Measurements from ENCODE around the gene LRRC17. TPM values are rescaled to one million over a fixed set of nuclear protein-coding genes. Genes with fewer than 3 reads are reported as not detected.

The LRRC17 gene
- total and polyA plus RNA-seq, 2 donors (not counting 1 experiment from before 2014, with no cell fraction given), result 0.86 to 1.4 TPM

- no peaks in the 10 kb centered on the region for H3K36me3 ChIP-seq (replicated peaks in 1 of 2; ENCODE audit: control extremely low read depth in 1 of 2, control insufficient read depth in 1 of 2, extremely low read depth in 1 of 2, insufficient read depth in 2 of 2, low read length in 1 of 2)
- H3K4me3 Mint-ChIP-seq, result no peak overlapping the region
- DNase-seq, result no peak
- H3K4me1 Mint-ChIP-seq, result no peaks in the 10 kb centered on the region
- no peak overlapping the region for H2AFZ ChIP-seq (ENCODE audit: insufficient read depth, low read depth, low read length, poor library complexity, severe bottlenecking)
- no peak overlapping the region for H3K4me2 ChIP-seq (replicated peaks; ENCODE audit: low read depth, low read length, poor library complexity, severe bottlenecking)
- POLR2A ChIA-PET, result no interaction called here
- H3K27me3 Mint-ChIP-seq, result no peaks in the 10 kb centered on the region
- TF ChIP-seq CTCF (IDR thresholded peaks at IDR 0.05), result no peak
- TF ChIP-seq EZH2 (IDR thresholded peaks at IDR 0.05; ENCODE audit: borderline replicate concordance, insufficient read depth, low read depth, low read length, poor library complexity, severe bottlenecking), result no peak
- no peaks in the 10 kb centered on the region for H3K4me1 ChIP-seq (ENCODE audit: control insufficient read depth in 2 of 2, insufficient read depth in 2 of 2, low read length in 2 of 2)
- intact Hi-C loops (cut with micrococcal nuclease), result no loop called here
- CTCF ChIA-PET, result no interaction called here
- no peak overlapping the region for H3K27ac Mint-ChIP-seq
- no peaks in the 10 kb centered on the region for H3K9me3 ChIP-seq (ENCODE audit: control extremely low read depth in 1 of 3, control insufficient read depth in 2 of 3, insufficient read depth in 1 of 3, low read length in 2 of 3)
- no peaks in the 10 kb centered on the region for H3K79me2 ChIP-seq (ENCODE audit: control insufficient read depth, insufficient read depth, low read length)
- WGBS (ENCODE audit: insufficient coverage), result 100% methylated on average over 4 of the region's 7 CpGs
- H3K4me3 ChIP-seq (ENCODE audit: control extremely low read depth in 1 of 5, extremely low read depth in 1 of 5, insufficient read depth in 1 of 5, low read depth in 2 of 5, low read length in 4 of 5), result no peak overlapping the region
- no peak for ATAC-seq (ENCODE audit: low read depth)
- H3K27ac ChIP-seq (ENCODE audit: low read length in 2 of 2), result no peak overlapping the region
- H3K27me3 ChIP-seq (replicated peaks in 1 of 4; ENCODE audit: control extremely low read depth in 1 of 4, control insufficient read depth in 3 of 4, insufficient read depth in 4 of 4, low read length in 3 of 4), result no peaks in the 10 kb centered on the region
- no peaks in the 10 kb centered on the region for H3K9me3 Mint-ChIP-seq (ENCODE audit: insufficient read depth)
- H4K20me1 ChIP-seq (ENCODE audit: control insufficient read depth, insufficient read depth, low read length, poor library complexity, severe bottlenecking), result no peaks in the 10 kb centered on the region
- H3K9ac ChIP-seq (ENCODE audit: low read length), result no peak overlapping the region
Observed at GRCh38 chr7:102983602-102984001, 70.8 kb downstream of the LRRC17 start.

GRCh38 chr7:102985176-102985783 lies 72.5 kb downstream of the LRRC17 start:
- ATAC-seq (ENCODE audit: low read depth) (no peak), DNase-seq (no peak)
- Histone ChIP-seq H3K36me3 (replicated peaks in 1 of 2; ENCODE audit: control extremely low read depth in 1 of 2, control insufficient read depth in 1 of 2, extremely low read depth in 1 of 2, insufficient read depth in 2 of 2, low read length in 1 of 2) (no peaks in the 10 kb centered on the region), H3K4me2 (replicated peaks; ENCODE audit: low read depth, low read length, poor library complexity, severe bottlenecking) (no peak overlapping the region), H3K9ac (ENCODE audit: low read length) (no peak overlapping the region), H2AFZ (ENCODE audit: insufficient read depth, low read depth, low read length, poor library complexity, severe bottlenecking) (no peak overlapping the region), H4K20me1 (ENCODE audit: control insufficient read depth, insufficient read depth, low read length, poor library complexity, severe bottlenecking) (no peaks in the 10 kb centered on the region), H3K9me3 (ENCODE audit: control extremely low read depth in 1 of 3, control insufficient read depth in 2 of 3, insufficient read depth in 1 of 3, low read length in 2 of 3) (no peaks in the 10 kb centered on the region), H3K4me1 (ENCODE audit: control insufficient read depth in 2 of 2, insufficient read depth in 2 of 2, low read length in 2 of 2) (no peaks in the 10 kb centered on the region), H3K79me2 (ENCODE audit: control insufficient read depth, insufficient read depth, low read length) (no peaks in the 10 kb centered on the region), H3K27me3 (replicated peaks in 1 of 4; ENCODE audit: control extremely low read depth in 1 of 4, control insufficient read depth in 3 of 4, insufficient read depth in 4 of 4, low read length in 3 of 4) (no peaks in the 10 kb centered on the region), H3K27ac (ENCODE audit: low read length in 2 of 2) (no peak overlapping the region), H3K4me3 (ENCODE audit: control extremely low read depth in 1 of 5, extremely low read depth in 1 of 5, insufficient read depth in 1 of 5, low read depth in 2 of 5, low read length in 4 of 5) (no peak overlapping the region)
- no peak overlapping the region for H3K4me3 Mint-ChIP-seq
- H3K9me3 Mint-ChIP-seq (ENCODE audit: insufficient read depth), result no peaks in the 10 kb centered on the region
- no peak overlapping the region for H3K27ac Mint-ChIP-seq
- peaks cover 6% of the 10 kb centered on the region for H3K4me1 Mint-ChIP-seq
- no peaks in the 10 kb centered on the region for H3K27me3 Mint-ChIP-seq
- intact Hi-C loops (cut with micrococcal nuclease), result no loop called here
- ChIA-PET POLR2A (no interaction called here), CTCF (no interaction called here)
- TF ChIP-seq CTCF (IDR thresholded peaks at IDR 0.05), result no peak
- no peak for TF ChIP-seq EZH2 (IDR thresholded peaks at IDR 0.05; ENCODE audit: borderline replicate concordance, insufficient read depth, low read depth, low read length, poor library complexity, severe bottlenecking)
